Spleen (tissue), 7 donors: ENCODE measurements around the gene FRMD4A.

Source experiments
- CTCF ChIP-seq, 11 experiments: fragments of 200-600 bp in 7 of 11; fragments of 450-650 bp in 4 of 11; sonication (generic) in 4 of 11; IDR thresholded peaks in 8 of 11; conservative IDR thresholded peaks in 3 of 11; 1 replicate in 7 of 11; 2 replicates in 4 of 11; pipeline versions ENCODE4 v1.4.0 to v1.8.0; 2016 to 2021; ENCODE audit warnings: antibody characterized with exemption in 11 of 11, inconsistent platforms in 4 of 11, mild to moderate bottlenecking in 1 of 11
- POLR2A ChIP-seq, 3 donors: fragments of 450-650 bp; IDR thresholded peaks; one replicate each; pipeline ENCODE4 v1.5.1; 2017; ENCODE audit warnings: antibody characterized with exemption in 3 of 3, mild to moderate bottlenecking in 1 of 3
- donor health status: DM: no; HTN: no; CAD: no; lungs with moderate emphysema.
- donor health status: DM: no; HTN: no; CAD: no.
- donor health status: DM: no; HTN: no; CAD: no.

GRCh38 chr10:13917791-13918190, 412.9 kb downstream of the FRMD4A start:
- TF ChIP-seq CTCF (IDR thresholded peaks at IDR 0.05 in 8 of 11, conservative IDR thresholded peaks at IDR 0.05 in 3 of 11) (no peak), POLR2A (IDR thresholded peaks at IDR 0.05) (no peak)
